ENCODE results near the gene MYDGF. TPM values are rescaled to one million over a fixed set of nuclear protein-coding genes. Genes with fewer than 3 reads are reported as not detected.

MYDGF gene
- total RNA-seq, 4 donors from 2014 or later: 33.5 to 48.7 (median 41.5) TPM

GRCh38 chr19:4691373-4691772 lies 21.2 kb upstream of the MYDGF start:
- Histone ChIP-seq H3K4me1 (peaks cover 0 to 3% (median 0%) of the 10 kb centered on the region in 4 donors), H3K36me3 (peaks cover 4 to 96% (median 13%) of the 10 kb centered on the region in 3 donors), H3K27me3 (no peaks in the 10 kb centered on the region), H3K9me3 (no peaks in the 10 kb centered on the region), H3K4me3 (no peak overlapping the region), H3K27ac (peak overlapping the region in 2 of 4 donors; percentile 46 to 62)
- DNase-seq (ENCODE audit: low spot score in 2 of 2): peak; percentile 33 to 51
- 70 to 74% methylated on average over 9 of the region's 9 CpGs for WGBS, 2 donors
- TF ChIP-seq, protein P1, sequence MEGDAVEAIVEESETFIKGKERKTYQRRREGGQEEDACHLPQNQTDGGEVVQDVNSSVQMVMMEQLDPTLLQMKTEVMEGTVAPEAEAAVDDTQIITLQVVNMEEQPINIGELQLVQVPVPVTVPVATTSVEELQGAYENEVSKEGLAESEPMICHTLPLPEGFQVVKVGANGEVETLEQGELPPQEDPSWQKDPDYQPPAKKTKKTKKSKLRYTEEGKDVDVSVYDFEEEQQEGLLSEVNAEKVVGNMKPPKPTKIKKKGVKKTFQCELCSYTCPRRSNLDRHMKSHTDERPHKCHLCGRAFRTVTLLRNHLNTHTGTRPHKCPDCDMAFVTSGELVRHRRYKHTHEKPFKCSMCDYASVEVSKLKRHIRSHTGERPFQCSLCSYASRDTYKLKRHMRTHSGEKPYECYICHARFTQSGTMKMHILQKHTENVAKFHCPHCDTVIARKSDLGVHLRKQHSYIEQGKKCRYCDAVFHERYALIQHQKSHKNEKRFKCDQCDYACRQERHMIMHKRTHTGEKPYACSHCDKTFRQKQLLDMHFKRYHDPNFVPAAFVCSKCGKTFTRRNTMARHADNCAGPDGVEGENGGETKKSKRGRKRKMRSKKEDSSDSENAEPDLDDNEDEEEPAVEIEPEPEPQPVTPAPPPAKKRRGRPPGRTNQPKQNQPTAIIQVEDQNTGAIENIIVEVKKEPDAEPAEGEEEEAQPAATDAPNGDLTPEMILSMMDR (IDR thresholded peaks at IDR 0.05): no peak
- TF ChIP-seq EP300 (IDR thresholded peaks at IDR 0.05) (no peak), POLR2A (IDR thresholded peaks at IDR 0.05) (no peak)

- no peak for DNase-seq (ENCODE audit: low spot score in 2 of 2)
- H3K9me3 ChIP-seq: no peaks in the 10 kb centered on the region
- H3K4me3 ChIP-seq: no peak overlapping the region
- peaks cover 0 to 5% (median 0%) of the 10 kb centered on the region in 4 donors for H3K4me1 ChIP-seq
- peaks cover 4 to 96% (median 11%) of the 10 kb centered on the region in 3 donors for H3K36me3 ChIP-seq
- H3K27ac ChIP-seq: peak overlapping the region in 1 of 4 donors; percentile 46
- no peaks in the 10 kb centered on the region for H3K27me3 ChIP-seq
- whole genome bisulfite sequencing, 2 donors: 74 to 76% methylated on average over 13 of the region's 13 CpGs
- TF ChIP-seq EP300 (IDR thresholded peaks at IDR 0.05) (no peak), POLR2A (IDR thresholded peaks at IDR 0.05) (no peak)
- TF ChIP-seq, protein P1 (IDR thresholded peaks at IDR 0.05): no peak
These were observed 20.2 kb upstream of the MYDGF start for GRCh38 chr19:4690361-4690760.

- no peaks in the 10 kb centered on the region for H3K9me3 ChIP-seq
- WGBS, 2 donors: 92 to 98% methylated on average over 14 to 19 of the region's 19 CpGs
- H3K4me3 ChIP-seq: no peak overlapping the region
- TF ChIP-seq EP300 (IDR thresholded peaks at IDR 0.05) (no peak), POLR2A (IDR thresholded peaks at IDR 0.05) (no peak)
- TF ChIP-seq, protein P1 (IDR thresholded peaks at IDR 0.05): no peak
- H3K36me3 ChIP-seq: peaks cover 4 to 96% (median 8%) of the 10 kb centered on the region in 3 donors
- no peak for DNase-seq (ENCODE audit: low spot score in 2 of 2)
- H3K27me3 ChIP-seq: no peaks in the 10 kb centered on the region
- peaks cover 0 to 15% (median 0%) of the 10 kb centered on the region in 4 donors for H3K4me1 ChIP-seq
- H3K27ac ChIP-seq: no peak overlapping the region
These were observed 19.3 kb upstream of the MYDGF start for GRCh38 chr19:4689403-4689802.

DNA sequence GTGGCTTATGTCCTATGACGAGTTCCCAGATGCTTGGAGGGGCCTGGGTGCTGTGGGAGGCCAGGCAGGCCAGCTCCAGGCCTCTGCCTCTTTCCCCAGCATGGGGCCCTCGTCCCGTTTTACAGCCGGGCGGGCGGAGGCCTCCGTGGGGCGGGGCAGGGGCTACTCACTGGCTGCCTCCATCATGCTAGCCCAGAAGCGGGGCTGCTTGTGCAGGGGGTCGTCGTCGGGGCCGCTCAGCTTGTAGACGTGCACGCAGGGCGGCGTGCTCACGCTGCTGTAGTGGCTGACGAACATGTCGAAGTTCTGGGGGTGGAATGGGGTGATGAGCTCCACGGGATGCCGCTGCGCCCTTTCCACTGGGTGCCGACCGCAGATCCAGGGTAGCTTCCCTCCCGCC lies 18.4 kb upstream of the MYDGF start:
- Histone ChIP-seq H3K36me3 (peaks cover under 1 to 96% (median 4%) of the 10 kb centered on the region in 3 donors), H3K9me3 (no peaks in the 10 kb centered on the region), H3K27me3 (no peaks in the 10 kb centered on the region), H3K27ac (no peak overlapping the region), H3K4me1 (peaks cover 0 to 21% (median 0%) of the 10 kb centered on the region in 4 donors), H3K4me3 (no peak overlapping the region)
- 83 to 95% methylated on average over 21 to 24 of the region's 26 CpGs for WGBS, 2 donors
- TF ChIP-seq POLR2A (IDR thresholded peaks at IDR 0.05) (no peak), EP300 (IDR thresholded peaks at IDR 0.05) (no peak)
- TF ChIP-seq, protein P1 (IDR thresholded peaks at IDR 0.05): no peak
- DNase-seq (ENCODE audit: low spot score in 2 of 2): no peak

DNA sequence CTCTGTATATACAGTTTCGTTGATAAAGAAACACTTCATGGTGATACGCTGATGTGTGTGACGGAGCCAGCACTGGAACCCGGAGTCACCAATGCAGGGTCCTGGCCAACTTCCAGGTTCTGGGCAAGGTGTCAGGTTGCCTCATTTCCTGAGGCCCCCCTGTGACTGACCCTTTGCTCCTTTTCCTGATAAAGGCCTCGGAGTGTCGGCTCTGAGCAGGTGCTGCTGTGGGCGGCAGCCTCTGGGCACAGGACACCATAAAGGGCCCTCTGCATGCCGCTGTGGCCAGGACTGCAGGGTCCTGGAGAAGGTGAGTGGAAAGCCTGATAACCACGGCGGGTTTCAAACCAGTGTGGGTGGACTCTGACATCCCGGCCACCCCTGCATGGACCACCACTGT lies 17.3 kb upstream of the MYDGF start:
- no peak for DNase-seq (ENCODE audit: low spot score in 2 of 2)
- Histone ChIP-seq H3K36me3 (peaks cover 0 to 96% (median 4%) of the 10 kb centered on the region in 3 donors), H3K27ac (peak overlapping the region in 1 of 4 donors; percentile 50), H3K4me3 (no peak overlapping the region), H3K9me3 (no peaks in the 10 kb centered on the region), H3K27me3 (no peaks in the 10 kb centered on the region), H3K4me1 (peaks cover 0 to 24% (median 0%) of the 10 kb centered on the region in 4 donors)
- 77 to 83% methylated on average over 11 of the region's 11 CpGs for WGBS, 2 donors
- TF ChIP-seq POLR2A (IDR thresholded peaks at IDR 0.05) (no peak), EP300 (IDR thresholded peaks at IDR 0.05) (no peak)
- TF ChIP-seq, protein P1 (IDR thresholded peaks at IDR 0.05): no peak
